A549 (cell line): Measurements from ENCODE around the gene SLC15A5. TPM values are rescaled to one million over a fixed set of nuclear protein-coding genes. Genes with fewer than 3 reads are reported as not detected.

ENCODE experiments used
- ATAC-seq, 2 experiments: fragments of 200-7000 bp in 1 of 2; fragments of >200 bp in 1 of 2; cut with Nextera tagmentation in 1 of 2; cut with Tn5 transposase in 1 of 2; 3 replicates each; pipeline versions ENCODE4 v1.8.0 to v1.9.1; 2018 to 2020; ENCODE audit warnings: mild to moderate bottlenecking in 1 of 2, moderate library complexity in 1 of 2
- CTCF ChIA-PET: fragments of 300-600 bp; sonication (Branson Sonifier 250); formaldehyde crosslinking; extraction: SDS; loops from one replicate; lab custom pipeline; 2021; ENCODE audit warnings: antibody characterized with exemption, inconsistent platforms; lab: Yijun Ruan, JAX
- POLR2A ChIA-PET: fragments of 350-600 bp; formaldehyde crosslinking; extraction: SDS; loops from one replicate; lab custom pipeline; 2021; ENCODE audit warnings: antibody characterized with exemption, inconsistent platforms; lab: Yijun Ruan, JAX
- DNase-seq, 2 experiments: peaks; one replicate each; pipeline versions ENCODE4 v3.0.0 to v3.0.0-alpha.2; 2011 to 2016; ENCODE audit warnings: low read depth in 1 of 2, low spot score in 1 of 2
- FAIRE-seq: peaks from 2 replicates; lab custom pipeline; 2011; peaks lifted over from hg19 to GRCh38; lab: Jason Lieb, UNC
- H3K27ac ChIP-seq, 2 experiments: fragments of >200 bp; sonication (Bioruptor Twin); formaldehyde crosslinking; 3 replicates each; pipeline ENCODE4 v1.5.1; 2016 to 2017
- H3K4me1 ChIP-seq: fragments of >200 bp; sonication (Bioruptor Twin); formaldehyde crosslinking; 3 replicates; pipeline ENCODE4 v1.6.1; 2016
- H3K4me2 ChIP-seq: fragments of >200 bp; sonication (Bioruptor Twin); formaldehyde crosslinking; 3 replicates; pipeline ENCODE4 v1.6.1; 2016
- H3K4me3 ChIP-seq: fragments of >200 bp; sonication (Bioruptor Twin); formaldehyde crosslinking; 3 replicates; pipeline ENCODE4 v1.5.1; 2016
- H3K9me3 ChIP-seq: fragments of >200 bp; sonication (Bioruptor Twin); formaldehyde crosslinking; 3 replicates; pipeline ENCODE4 v1.6.1; 2016
- ATOH8 ChIP-seq: fragments of 250-450 bp; sonication (Bioruptor Pico); IDR thresholded peaks from 2 replicates; pipeline ENCODE4 v1.5.0; 2020; ENCODE audit warnings: low read depth, mild to moderate bottlenecking, moderate library complexity
- BCL3 ChIP-seq: fragments of >200 bp; sonication (Bioruptor Twin); formaldehyde crosslinking; IDR thresholded peaks from 3 replicates; pipeline ENCODE4 v1.6.1; 2016
- BHLHE40 ChIP-seq: IDR thresholded peaks from 2 replicates; pipeline ENCODE4 v1.6.1; 2012; ENCODE audit warnings: low read depth, low read length, inconsistent platforms
- CHD4 ChIP-seq: fragments of 200-600 bp; sonication (generic); IDR thresholded peaks from 2 replicates; pipeline ENCODE4 v1.6.1; 2016; ENCODE audit warnings: antibody characterized with exemption, mild to moderate bottlenecking, borderline replicate concordance
- CTCF ChIP-seq: fragments of >200 bp; sonication (Bioruptor Twin); formaldehyde crosslinking; IDR thresholded peaks from 3 replicates; pipeline ENCODE4 v1.5.1; 2016
- EHMT2 ChIP-seq: fragments of 200-600 bp; sonication (generic); IDR thresholded peaks from 2 replicates; pipeline ENCODE4 v1.6.1; 2016; ENCODE audit warnings: antibody characterized with exemption, low read depth, mild to moderate bottlenecking, moderate library complexity
- EP300 ChIP-seq, 2 experiments: fragments of >200 bp; sonication (Bioruptor Twin); formaldehyde crosslinking; IDR thresholded peaks; 2 replicates in 1 of 2; 3 replicates in 1 of 2; pipeline ENCODE4 v1.6.1; 2016 to 2017
- FOSL2 ChIP-seq, 2 experiments: fragments of 450-650 bp in 1 of 2; fragments of >200 bp in 1 of 2; sonication (Bioruptor Twin) in 1 of 2; formaldehyde crosslinking; IDR thresholded peaks; 2 replicates each; pipeline versions ENCODE4 v1.5.0 to v1.6.1; 2016 to 2020; ENCODE audit warnings: mild to moderate bottlenecking in 1 of 2, moderate library complexity in 1 of 2
- GATA3 ChIP-seq: IDR thresholded peaks from 2 replicates; pipeline ENCODE4 v1.6.1; 2012; ENCODE audit warnings: borderline replicate concordance
- HDAC2 ChIP-seq: fragments of 200-600 bp; sonication (generic); IDR thresholded peaks from 2 replicates; pipeline ENCODE4 v1.6.1; 2016
- HMGXB4 ChIP-seq: fragments of 250-450 bp; sonication (Bioruptor Pico); IDR thresholded peaks from 2 replicates; pipeline ENCODE4 v1.5.0; 2021; ENCODE audit warnings: mild to moderate bottlenecking, moderate library complexity, borderline replicate concordance
- HOXA7 ChIP-seq: fragments of 250-450 bp; sonication (Bioruptor Pico); IDR thresholded peaks from 2 replicates; pipeline ENCODE4 v1.5.0; 2020; ENCODE audit warnings: mild to moderate bottlenecking, moderate library complexity
- HOXB13 ChIP-seq: fragments of 250-450 bp; sonication (Bioruptor Pico); IDR thresholded peaks from 2 replicates; pipeline ENCODE4 v1.5.0; 2020; ENCODE audit warnings: low read depth, mild to moderate bottlenecking, moderate library complexity
- JUN ChIP-seq, 2 experiments: fragments of >200 bp; sonication (Bioruptor Twin); formaldehyde crosslinking; IDR thresholded peaks; 2 replicates in 1 of 2; 3 replicates in 1 of 2; pipeline ENCODE4 v1.6.1; 2016 to 2017
- KDM5A ChIP-seq: fragments of 200-600 bp; sonication (generic); IDR thresholded peaks from 2 replicates; pipeline ENCODE4 v1.6.1; 2016; ENCODE audit warnings: antibody characterized with exemption, mild to moderate bottlenecking
- NFE2L2 ChIP-seq: fragments of 150-350 bp; conservative IDR thresholded peaks from 2 replicates; pipeline ENCODE4 v1.6.1; 2014; ENCODE audit warnings: low read length
- NR3C1 ChIP-seq: fragments of >200 bp; sonication (Bioruptor Twin); formaldehyde crosslinking; IDR thresholded peaks from 3 replicates; pipeline ENCODE4 v1.6.1; 2017
- PBX3 ChIP-seq: IDR thresholded peaks from 2 replicates; pipeline ENCODE4 v1.6.1; 2012
- POLR2AphosphoS2 ChIP-seq: conservative IDR thresholded peaks from 2 replicates; pipeline ENCODE4 v1.6.1; 2012; ENCODE audit warnings: low read length, improper control_type of control experiment, inconsistent platforms
- RAD21 ChIP-seq, 2 experiments: fragments of >200 bp in 1 of 2; sonication (Bioruptor Twin) in 1 of 2; formaldehyde crosslinking in 1 of 2; IDR thresholded peaks in 1 of 2; conservative IDR thresholded peaks in 1 of 2; 2 replicates in 1 of 2; 3 replicates in 1 of 2; pipeline ENCODE4 v1.6.1; 2012 to 2018; ENCODE audit warnings: inconsistent platforms in 1 of 2
- RCOR1 ChIP-seq: fragments of 150-350 bp; IDR thresholded peaks from 2 replicates; pipeline ENCODE4 v1.6.1; 2014; ENCODE audit warnings: antibody characterized with exemption, low read length, low read depth
- ZC3H11A ChIP-seq: fragments of 450-650 bp; IDR thresholded peaks from 2 replicates; pipeline ENCODE4 v1.6.1; 2014; ENCODE audit warnings: antibody characterized with exemption, mild to moderate bottlenecking
- ZFP36 ChIP-seq: fragments of 450-650 bp; IDR thresholded peaks from 2 replicates; pipeline ENCODE4 v1.6.1; 2014; ENCODE audit warnings: borderline replicate concordance; ENCODE audit not compliant: partially characterized antibody
- WGBS: methylation state at CpG from one replicate; pipeline ENCODE4 v1.1.6; 2017; ENCODE audit errors: missing lambda C conversion rate; 5-methylcytosine and 5-hydroxymethylcytosine counted together
- polyA plus RNA-seq, 4 experiments: library from polyadenylated mRNA; depleted of rRNA in 3 of 4; stranded (reverse); fragments of >200 nt; fragmentation: RNase III in 1 of 4; extraction: RNeasy Plus Mini Kit Qiagen cat#74134 plus additional on column Dnase treatment in 1 of 4; gene quantifications; 2 replicates in 3 of 4; 3 replicates in 1 of 4; pipeline ENCODE4 v1.2.3, GENCODE V29; 2011 to 2017

Gene SLC15A5
- polyA plus RNA-seq, 2 of the 4 experiments (the other 2 are of a cell fraction) = not detected

GRCh38 chr12:16228067-16228466 is 49.4 kb downstream of the SLC15A5 start:
- Histone ChIP-seq H3K4me1 (no peaks in the 10 kb centered on the region), H3K27ac (no peak overlapping the region), H3K4me2 (no peak overlapping the region), H3K4me3 (no peak overlapping the region), H3K9me3 (peaks cover 14% of the 10 kb centered on the region; the same call in 2 of the 3 replicates)
- POLR2A ChIA-PET = no interaction called here
- TF ChIP-seq HMGXB4 (CRISPR knock-in tag) (no peak), CTCF (no peak), EP300 (IDR thresholded peaks at IDR 0.05) (no peak), POLR2AphosphoS2 (no peak), BHLHE40 (no peak), BCL3 (no peak), GATA3 (no peak), HOXB13 (CRISPR knock-in tag) (no peak), KDM5A (no peak), RAD21 (conservative IDR thresholded peaks at IDR 0.05 in 1 of 2, IDR thresholded peaks at IDR 0.05 in 1 of 2) (no peak), ZFP36 (no peak), HOXA7 (CRISPR knock-in tag) (no peak), ATOH8 (no peak)
- CTCF ChIA-PET = no interaction called here
- WGBS = 12% methylated on average over 2 of the region's 2 CpGs
- FAIRE-seq (no peak), DNase-seq (no peak), ATAC-seq (no peak; a peak in 1 of 6 replicates)

GRCh38 chr12:16225692-16226091 is 51.8 kb downstream of the SLC15A5 start:
- POLR2A ChIA-PET = no interaction called here
- no peak overlapping the region for H3K27ac ChIP-seq
- no peaks in the 10 kb centered on the region for H3K4me1 ChIP-seq
- H3K4me3 ChIP-seq = no peak overlapping the region
- no peaks in the 10 kb centered on the region for H3K9me3 ChIP-seq
- DNase-seq (no peak), FAIRE-seq (no peak), ATAC-seq (no peak)
- CTCF ChIA-PET = no interaction called here
- no peak overlapping the region for H3K4me2 ChIP-seq
- WGBS = 15% methylated on average over 4 of the region's 4 CpGs
- TF ChIP-seq RCOR1 (no peak), EHMT2 (no peak), CHD4 (no peak), NFE2L2 (no peak), NR3C1 (no peak), ZC3H11A (no peak), ZFP36 (no peak), HOXA7 (CRISPR knock-in tag) (no peak), FOSL2 (IDR thresholded peaks at IDR 0.05) (no peak), FOSL2 (CRISPR knock-in tag; IDR thresholded peaks at IDR 0.05) (no peak), PBX3 (no peak), HDAC2 (no peak), JUN (IDR thresholded peaks at IDR 0.05) (no peak), POLR2AphosphoS2 (no peak)
